Stimulated activated CD4-positive, alpha-beta T cell treated with anti-CD3 and anti-CD28 coated beads, Interleukin-2, amount 100 ng/mL, for 48 hours (primary cell): Measurements from ENCODE around the gene HIVEP1.

Experiments used
- DNase-seq, 2 donors: peaks; one replicate each; pipeline ENCODE4 v3.0.0-alpha.2; 2020

The HIVEP1 gene

DNA sequence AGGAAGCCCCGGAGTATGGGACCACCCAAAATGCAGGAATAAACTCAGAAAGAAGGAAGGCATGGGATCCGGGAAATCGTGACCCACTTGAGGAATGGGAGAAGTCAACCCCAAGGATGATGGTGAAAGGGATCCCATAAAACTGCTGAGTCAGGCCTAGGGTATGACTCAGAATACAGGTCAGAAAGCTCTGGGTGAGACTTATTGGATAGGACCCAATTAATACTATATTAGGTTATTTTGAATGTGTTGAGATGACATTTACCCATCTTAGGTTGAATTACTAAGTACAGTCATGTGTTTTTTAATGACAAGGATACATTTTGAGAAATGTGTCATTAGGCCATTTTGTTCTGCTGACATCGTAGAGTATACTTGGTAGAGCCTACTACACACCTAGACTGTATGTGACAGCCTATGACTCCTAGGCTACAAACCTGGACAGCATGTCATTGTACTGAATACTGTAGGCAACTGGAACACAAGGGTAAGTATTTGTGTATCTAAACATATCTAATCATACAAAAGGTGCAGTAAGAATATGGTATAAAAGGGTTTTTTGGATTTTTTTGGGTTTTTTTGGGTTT lies 17.1 kb upstream of the HIVEP1 start:
- no peak for DNase-seq

DNA sequence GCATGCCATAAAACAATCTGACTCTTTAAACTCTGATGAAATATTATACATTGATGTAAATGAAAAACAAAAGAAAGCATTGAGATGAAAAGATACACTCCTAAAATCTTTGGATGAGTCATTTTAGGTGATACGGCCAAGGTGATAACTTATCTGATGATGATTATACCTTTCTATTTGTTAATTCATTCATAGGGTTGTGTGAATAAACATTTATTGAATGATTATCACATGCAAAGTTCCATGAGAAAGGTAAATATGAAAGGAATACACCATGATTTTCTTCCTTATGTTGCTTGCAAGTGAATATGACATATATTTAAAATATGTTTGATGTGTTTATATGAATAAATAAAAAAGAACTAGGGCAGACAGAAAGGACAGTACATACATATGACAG lies 15.4 kb upstream of the HIVEP1 start:
- DNase-seq = no peak

DNA sequence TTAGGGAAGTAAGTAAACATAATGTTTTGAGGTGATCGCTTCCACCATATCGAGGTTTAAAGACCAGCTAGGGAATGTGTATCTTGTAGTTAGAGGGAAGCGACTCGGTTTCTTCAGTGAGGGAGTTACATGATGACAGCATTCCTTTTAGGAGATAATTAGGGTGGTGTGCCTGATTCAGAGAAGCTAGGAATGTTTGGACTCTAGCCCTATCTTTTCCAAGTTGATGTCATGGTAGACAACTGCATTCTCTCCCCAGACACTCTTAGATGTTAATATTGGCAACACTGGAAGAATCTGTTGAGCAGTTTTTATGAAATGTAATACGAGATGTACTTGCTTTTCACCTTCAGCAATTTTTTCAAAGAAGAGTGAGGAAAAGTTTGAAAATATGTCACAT lies 12.9 kb upstream of the HIVEP1 start:
- DNase-seq = no peak

DNA sequence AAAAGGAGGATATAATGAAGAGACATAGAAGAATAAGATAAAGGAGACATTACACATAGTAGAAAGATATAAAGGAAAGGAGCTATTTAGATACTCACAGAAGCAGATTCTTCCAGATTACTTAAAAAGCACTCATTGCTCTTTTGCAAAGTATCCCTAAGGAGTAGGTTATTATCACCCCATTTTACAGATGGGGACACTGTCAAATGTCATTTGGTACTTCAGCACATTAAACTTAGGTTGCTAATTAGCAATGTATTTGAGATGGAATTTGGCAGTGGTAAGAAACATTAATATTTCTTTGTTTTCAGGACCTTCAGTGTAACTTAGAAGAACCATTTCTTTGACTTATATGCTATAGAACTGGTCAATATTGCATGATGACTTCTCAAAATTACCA lies 11.9 kb upstream of the HIVEP1 start:
- DNase-seq = no peak

DNA sequence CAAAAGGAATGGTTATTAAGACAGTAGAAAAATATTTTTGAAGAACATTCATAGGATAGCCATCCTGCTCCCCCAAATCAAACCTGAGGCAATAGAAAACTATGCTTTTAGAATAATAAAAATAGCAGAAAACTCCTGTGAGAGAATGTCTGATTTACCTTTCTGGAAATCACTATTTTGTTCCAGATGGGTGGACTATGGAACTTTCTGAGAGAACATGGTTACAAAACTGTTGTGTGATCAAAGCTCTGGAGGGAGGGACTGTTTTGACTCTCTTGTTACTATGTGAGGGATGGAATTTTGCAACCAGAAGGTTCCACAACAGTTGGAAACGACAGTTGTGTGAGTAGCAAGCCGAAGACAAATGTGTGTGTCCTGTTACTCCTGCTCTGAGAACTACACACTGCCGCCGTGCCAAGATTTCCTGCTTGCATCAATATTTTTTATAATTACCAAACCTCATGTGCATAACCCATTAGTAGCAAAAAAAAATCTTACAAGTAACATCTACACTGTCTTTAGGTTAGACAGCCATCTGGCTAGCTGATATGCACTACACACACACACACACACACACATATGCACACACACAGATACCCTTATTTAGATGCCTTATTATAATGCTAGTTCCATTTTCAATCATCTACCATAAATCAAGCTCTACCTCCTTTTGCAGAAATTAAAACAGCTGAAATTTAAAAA lies 11.0 kb upstream of the HIVEP1 start:
- no peak for DNase-seq

DNA sequence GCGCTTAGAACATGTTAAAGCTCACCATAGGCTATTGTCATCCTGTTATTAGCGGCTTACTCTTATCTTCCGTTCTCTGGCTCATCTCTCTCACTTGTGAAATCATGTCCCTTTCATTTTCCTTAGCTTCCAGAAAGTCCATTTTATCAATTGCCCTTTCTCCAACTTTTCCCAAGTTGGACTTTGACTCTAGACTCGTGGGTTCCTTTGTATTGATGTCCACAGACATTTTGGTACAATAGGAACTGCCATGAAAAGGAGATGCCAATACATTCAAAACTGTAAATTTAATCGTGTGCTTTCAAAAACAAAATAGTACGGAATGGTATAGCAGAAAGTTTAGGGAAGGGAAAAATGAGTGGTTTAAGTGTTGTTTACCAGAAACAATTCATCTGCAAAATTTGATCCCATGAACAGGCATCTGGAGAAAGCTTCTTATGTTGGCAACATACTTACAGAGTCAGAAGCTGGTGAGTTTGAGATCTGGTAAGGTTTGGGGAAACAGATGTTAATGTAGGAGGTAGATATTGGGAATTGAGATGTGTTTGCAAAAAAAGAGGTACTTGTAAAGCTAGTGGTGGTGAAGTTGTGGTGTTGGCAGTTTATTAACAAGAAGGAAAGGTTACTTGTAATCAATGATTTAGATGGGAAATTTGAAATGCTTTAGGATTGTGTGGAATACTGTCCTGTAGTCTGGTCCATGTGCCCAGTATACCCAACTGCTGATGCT lies 10.2 kb upstream of the HIVEP1 start:
- no peak for DNase-seq

DNA sequence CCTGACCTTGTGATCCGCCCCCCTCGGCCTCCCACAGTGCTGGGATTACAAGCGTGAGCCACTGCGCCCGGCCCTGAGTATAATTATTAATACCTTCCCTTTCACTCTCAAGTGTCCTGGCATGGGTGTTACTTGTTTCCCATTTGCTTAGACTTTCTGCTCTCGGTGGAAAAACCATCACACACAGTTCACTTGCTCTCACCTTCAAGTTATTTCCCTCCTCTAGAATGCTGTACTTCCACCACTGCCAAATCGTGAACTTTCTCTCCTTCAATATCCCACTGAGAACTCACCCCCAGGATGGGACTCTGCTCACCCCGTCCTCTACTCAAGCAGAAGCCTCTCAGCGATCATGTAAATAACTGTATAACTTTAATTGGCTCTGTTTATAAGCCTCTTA lies 4.6 kb upstream of the HIVEP1 start:
- DNase-seq = no peak

DNA sequence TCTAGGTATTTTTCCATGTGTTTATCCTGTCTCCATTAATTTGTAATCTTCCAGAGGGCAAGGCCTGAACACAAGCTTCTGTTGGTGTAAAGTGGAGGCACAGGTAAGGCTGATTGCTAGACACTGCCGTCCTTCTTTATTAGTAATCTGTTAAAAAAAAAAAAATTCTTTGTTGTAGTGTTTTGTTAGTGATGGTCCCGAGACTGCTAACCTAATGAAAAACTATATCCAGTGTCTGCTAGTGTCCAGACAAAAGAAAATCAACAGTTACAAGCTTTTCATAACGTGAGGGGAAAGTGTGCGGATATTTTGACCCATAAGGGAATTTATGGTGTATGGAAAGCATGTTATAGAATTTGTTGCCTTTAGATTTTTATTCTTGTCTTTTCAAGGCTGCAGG lies 4.2 kb upstream of the HIVEP1 start:
- no peak for DNase-seq

DNA sequence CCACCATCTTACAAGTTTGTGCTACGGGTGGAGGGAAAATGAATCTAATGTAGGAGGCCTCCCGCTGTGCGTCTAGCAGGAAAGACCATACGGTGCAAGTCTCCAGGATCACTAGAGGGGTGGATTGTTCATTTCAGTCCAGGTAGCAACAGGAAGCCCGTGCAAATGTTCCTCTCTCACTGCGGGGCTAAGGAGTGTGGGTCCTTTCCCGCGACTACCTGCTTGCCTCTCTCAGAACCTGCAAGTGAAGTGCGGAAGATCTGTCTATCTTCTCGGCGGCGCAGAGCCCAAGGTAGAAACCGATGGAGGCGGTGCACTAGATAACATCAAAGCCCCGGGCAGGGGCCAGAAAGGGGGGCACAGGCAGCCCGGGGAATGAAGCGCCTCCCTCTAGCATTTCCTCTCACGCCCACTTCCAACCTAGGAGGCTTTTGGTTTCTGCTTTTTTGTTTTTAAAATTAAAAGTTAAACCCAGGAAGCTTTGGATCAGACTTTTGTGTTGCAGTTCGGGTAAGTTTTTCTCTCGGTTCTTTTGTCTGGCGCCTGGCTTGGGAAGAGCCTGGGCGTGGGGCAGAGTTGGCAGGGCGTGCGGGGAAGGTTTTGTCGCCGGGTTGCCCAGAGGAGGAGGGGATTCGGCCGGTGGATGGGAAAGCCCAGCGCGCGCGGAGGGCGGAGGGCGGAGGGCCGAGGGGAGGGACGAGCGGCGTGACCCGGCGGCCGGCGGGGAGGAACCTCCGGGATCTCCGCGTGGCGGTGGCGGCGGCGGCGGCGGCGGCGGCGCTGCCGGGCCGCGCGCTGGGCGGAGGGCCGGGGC lies 3.5 kb upstream of the HIVEP1 start:
- peak; percentile 65 to 70 for DNase-seq

DNA sequence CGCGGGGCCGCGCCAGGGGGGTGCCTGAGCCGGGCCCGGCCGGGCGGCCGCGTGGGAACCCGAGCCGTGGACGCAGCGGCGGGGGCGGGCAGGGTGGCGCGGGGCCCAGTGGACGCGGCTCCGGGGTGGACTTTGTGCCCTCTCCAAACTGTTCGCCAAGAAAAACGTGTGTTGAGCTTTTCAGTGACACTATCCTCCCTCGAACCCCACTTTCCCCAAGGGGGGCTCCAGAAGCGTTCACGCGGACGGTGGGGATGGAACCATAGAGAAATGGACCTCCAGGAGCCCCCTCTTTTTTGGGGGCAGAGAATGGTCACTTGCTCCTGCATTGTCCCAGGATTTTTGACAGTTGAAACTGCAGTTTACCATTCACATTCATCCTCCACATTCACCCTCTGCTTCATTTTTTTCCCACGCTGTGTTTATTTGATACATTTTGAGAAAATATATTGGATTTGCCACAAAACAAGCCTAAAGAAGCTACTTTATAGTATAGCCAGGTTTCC lies 2.9 kb upstream of the HIVEP1 start:
- DNase-seq = no peak

DNA sequence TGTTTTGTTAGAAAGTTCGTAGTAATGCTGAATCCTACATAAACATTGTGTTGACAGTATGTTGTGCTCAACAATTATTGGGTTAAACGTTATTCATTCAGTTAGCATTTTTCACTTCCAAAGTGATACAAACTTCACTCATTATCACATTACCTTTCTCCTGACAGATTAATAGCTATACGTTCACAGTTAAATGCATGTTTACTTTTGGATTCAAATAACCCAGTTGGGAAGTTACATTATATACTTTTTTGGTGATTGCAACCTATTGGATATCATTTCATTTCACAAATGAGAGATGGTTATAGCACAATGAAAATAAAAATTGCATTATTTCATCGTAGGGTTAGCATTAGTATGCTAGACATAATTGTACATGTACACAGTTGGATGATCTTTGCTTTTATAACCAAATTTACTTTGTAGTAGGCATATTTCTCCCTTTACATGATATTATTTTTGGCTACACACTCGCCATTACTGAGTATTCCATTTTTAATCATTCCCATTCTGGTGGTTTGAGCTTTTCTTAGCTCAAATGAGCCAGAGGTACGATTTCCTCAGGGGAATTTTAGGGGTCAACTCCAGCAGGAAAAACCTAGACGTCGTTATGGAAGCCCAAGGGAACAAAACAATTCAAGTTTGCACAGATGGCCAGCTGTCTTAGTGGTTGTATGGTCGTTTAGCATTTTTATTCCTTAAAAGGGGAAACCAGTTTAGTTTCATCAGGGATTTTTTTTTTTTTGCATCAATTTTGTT lies 2.1 kb upstream of the HIVEP1 start:
- DNase-seq = no peak

DNA sequence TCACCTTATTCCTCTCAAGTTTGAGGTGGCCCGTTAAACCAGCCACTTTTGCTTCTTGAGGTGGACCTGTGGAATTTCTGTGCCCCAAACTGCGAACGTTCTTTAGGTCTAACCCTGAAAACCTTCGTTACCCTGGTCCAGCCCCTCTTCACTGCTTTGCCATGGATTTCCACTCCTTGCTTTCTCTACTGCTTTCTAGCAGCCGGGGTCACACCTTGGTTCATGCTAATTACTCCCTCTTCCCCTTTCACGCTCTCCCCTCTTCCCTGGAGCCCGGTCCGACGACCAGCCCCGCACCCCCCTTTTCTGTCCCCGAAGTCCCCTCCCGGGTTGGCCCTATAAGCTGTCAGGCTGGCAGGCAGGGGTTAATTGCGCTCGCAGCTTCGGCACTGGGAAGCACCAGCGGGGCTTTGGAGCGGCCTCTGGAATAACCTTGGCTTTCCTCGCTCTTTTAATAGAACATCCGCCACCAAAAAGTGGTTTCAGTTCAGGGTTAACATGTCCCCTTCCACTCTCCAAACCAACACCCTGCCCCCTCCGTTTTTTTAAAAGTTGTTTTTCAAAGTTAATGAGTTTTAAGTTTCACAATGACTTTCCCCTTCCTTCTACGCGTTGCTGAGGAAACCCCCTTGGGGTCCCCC lies 1.4 kb upstream of the HIVEP1 start:
- peak in 1 of 2 donors; percentile 31 for DNase-seq

DNA sequence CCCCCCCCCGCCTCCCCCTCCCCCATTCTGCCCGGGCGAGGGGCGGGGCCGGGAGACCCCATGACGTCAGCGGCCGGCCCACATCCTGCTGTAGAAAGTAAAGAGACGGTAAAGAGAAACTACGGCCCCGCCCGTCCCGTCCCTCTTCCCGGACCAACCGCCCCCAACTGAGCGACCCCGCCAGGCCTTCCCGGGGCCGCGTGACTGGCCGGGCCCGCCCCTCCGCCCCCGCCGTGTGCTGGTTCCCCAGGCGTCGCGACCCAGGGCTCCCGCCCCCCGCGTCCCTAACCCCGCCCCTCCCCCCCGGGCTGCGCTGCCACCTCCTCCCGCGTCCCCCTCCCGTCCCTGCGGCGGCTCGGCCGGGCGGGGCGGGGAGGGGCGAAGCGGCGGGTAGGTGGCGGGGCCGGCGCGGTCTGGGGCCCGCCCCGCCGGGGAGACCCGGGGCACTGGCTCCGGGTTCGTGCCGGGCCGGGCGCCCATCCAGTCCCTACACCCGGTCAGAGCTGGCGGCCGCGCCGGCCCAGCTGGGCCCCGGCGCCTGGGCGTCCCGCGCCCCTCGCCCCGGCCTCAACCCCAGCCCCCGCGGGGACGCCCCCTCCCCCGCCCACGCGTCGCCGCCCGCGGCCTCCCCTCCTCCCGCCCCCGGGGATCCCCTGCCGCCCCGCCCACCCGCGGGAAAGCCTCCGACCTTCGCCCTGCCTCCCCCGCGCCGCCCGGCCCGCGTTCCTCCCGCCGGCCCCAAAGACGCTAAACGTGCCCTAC lies 655 bp upstream of the HIVEP1 start:
- peak; percentile 92 to 93 for DNase-seq

DNA sequence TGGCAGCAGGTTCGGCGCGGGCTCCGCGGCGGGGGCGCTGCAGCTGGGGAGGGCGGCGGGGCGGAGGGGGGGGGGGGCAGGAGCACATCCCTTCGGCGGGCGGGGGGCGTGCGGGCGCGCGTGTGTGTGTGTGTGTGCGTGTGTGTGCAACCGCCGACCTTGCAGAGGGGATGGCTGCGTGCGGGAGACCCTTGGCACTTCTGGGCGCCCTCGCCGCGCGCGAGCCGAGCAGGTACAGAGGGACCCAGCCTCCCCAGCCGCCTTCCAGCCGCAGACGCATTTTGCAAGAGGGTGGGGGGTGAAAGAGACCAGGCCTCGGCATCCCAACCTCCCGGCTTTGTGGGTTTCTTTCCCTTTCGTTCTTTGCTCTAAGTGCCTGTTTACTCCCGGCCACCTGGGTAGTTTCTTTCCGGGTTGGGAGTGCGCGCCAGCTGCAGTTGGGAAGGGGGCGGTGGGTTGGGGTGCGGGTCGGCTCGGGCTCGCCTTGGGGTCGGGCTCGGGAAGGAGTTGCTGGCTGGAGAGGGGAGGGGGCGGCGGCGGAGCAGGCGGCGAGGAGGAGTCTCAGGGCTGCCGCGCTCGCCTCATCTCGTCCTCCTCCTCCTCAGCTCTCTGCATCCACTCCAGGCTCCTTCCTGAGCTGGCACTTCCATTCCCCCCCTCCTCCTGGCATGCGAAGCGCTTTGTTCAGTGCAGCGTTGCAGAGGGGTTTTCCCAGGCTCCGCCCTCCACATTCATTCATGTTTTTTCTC lies 620 bp downstream of the HIVEP1 start:
- DNase-seq = peak; percentile 53 to 65

DNA sequence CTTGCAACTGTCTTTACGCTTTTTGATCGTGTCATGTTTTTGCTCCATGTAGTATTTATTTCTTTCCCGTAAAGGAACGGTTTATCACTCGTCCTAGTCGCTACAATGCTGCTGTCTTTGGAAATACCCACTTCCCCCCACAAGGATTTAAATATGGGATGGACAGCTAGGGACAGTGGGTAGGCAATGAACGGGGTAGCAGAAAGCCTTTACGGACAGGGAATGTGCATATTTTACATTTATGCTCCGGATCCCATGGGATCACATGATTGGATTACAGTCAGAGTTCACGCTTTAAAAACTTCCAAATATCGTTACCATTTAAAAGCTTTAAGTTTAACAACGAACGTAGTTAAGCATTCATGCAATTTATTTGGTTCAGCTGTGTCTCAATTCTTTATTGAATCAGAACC lies 1.2 kb downstream of the HIVEP1 start:
- no peak for DNase-seq

DNA sequence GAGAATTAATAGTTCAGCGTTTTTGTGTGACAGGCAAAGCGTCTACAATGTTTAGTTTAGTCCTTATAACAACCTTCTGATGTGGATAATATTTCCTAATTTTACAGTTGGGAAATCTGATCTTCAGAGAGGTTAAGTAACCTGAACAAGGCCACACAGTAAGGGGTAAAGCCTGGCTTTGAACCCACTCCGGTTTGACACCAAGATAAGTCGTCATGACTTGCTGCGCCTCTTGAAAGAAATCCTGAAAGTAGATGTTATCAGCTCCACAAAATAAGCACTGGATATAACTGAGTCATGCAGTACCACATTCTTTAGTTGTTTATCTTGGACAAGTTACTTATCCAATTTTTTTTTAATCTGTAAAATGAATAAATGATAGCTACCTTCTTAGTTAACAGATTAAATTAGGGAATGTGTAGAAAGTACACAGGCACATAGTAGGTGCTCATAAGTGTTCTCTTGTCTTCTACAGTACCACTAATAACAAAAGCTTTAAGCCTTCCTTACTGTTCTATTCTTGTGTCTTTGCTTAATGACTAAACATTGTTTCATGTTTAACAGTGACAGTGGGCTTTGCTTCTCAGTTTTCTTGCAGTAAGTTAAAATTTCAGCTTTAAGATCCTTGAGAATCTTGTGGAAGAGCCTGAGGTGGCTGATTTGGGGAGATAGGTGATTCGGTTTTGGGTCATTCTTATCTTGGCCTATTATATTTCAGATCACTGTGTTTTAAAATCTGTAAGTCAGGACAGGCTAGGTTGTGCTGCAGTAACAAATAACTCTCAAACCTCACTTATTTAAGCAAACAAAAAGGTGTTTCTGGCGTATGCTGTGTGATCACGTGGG lies 2.1 kb downstream of the HIVEP1 start:
- no peak for DNase-seq

DNA sequence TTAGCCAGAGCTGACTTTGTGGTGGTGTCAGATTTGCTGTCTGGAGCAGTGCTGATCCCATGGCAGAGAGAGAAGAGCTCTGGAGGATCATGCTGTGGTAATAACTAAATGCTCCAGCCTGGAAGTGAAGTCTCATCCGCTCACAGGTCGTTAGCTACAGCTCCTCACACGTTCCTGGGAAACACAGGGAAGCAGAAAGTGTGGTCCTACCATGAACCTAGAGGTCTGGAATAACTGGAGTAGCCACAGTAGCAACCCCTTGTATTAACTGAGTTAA lies 2.7 kb downstream of the HIVEP1 start:
- no peak for DNase-seq

DNA sequence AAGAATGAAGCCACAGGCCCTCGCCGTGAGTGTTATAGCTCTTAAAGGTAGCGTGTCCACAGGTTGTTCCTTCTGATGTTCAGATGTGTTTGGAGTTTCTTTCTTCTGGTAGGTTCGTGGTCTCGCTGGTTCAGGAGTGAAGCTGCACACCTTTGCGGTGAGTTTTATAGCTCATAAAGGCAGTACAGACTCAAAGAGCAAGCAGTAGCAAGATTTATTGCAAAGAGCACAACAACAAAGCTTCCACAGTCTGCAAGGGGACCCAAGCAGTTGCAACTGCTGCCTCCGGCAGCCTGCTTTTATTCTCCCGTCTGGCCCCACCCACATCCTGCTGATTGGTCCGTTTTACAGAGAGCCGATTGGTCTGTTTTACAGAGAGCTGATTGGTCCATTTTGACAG lies 5.2 kb downstream of the HIVEP1 start:
- no peak for DNase-seq

DNA sequence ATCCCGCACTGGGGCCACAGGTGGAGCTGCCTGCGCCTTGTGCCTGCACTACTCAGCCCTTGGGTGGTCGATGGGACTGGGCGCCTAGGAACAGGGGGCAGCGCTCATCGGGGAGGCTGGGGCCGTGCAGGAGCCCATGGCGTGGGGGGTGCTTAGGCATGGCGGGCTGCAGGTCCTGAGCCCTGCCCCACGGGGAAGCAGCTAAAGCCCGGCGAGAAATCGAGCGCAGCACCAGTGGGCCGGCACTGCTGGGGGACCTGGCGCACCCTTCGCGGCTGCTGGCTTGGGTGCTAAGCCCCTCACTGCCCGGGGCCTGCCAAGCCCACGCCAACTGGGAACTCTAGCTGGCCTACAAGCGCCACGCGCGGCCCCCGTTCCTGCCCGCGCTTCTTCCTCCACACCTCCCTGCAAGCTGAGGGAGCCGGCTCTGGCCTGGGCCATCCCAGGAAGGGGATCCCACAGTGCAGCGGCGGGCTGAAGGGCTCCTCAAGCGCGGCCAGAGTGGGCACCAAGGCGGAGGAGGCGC lies 5.8 kb downstream of the HIVEP1 start:
- DNase-seq = no peak
